AG09319 (cell line): Measurements from ENCODE around the gene HSD3B7.
"Not testable (repeated sequence)": the region's sequence is repeated elsewhere in the genome, so short reads cannot be mapped to it uniquely, and the experiment has no call there.

Source experiments
- DNase-seq: peaks from one replicate; pipeline ENCODE4 v3.0.0-alpha.2; 2010; ENCODE audit warnings: low read depth; ENCODE audit errors: extremely low read depth
- TF ChIP-seq, protein P1 (sequence below): IDR thresholded peaks from 2 replicates; pipeline ENCODE4 v1.5.1; 2011; ENCODE audit warnings: low read depth, mild to moderate bottlenecking, inconsistent platforms, low read length, moderate library complexity

HSD3B7 gene

DNA sequence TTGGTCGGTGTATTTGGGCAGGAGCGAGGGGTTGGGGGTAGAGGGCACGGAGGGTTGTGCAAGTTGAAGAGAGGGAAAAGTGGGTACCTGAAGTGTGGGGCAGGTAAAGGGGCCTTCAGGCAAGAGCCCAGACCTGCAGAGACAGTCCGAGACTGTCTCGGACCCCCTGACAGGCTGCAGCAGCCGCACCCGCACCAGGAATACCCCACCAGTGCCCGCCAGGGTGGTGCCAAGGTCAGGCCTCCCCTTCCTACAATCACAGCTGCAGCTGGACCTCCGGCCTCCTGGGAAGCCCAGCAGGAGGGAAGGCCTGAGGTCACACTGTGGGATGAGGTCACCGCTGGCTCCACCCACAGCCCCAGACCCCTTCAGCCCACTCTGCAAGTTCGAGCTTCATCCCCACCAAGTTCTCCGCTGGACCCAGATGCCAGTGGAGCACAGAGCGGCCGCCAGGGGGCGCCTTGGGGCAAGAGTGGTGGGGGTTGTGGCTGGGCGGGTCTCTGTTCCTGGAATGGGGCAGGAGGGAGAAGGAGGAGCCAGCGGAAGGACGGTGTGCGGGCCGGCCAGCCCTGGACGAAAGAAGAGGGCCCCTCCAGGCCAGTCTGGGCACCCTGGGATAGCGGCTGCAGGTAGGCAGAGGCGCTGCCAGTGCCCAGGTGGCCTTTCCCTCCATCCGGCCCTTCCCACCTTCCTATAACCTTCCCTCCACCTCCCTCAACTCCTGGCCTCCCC, at the start of gene HSD3B7:
Gene HSD3B7, plus strand, starts transcription at position 539 of the 732 bp plus-strand sequence. CDS start 452 bp downstream, outside the sequence.
- TF ChIP-seq, protein P1, sequence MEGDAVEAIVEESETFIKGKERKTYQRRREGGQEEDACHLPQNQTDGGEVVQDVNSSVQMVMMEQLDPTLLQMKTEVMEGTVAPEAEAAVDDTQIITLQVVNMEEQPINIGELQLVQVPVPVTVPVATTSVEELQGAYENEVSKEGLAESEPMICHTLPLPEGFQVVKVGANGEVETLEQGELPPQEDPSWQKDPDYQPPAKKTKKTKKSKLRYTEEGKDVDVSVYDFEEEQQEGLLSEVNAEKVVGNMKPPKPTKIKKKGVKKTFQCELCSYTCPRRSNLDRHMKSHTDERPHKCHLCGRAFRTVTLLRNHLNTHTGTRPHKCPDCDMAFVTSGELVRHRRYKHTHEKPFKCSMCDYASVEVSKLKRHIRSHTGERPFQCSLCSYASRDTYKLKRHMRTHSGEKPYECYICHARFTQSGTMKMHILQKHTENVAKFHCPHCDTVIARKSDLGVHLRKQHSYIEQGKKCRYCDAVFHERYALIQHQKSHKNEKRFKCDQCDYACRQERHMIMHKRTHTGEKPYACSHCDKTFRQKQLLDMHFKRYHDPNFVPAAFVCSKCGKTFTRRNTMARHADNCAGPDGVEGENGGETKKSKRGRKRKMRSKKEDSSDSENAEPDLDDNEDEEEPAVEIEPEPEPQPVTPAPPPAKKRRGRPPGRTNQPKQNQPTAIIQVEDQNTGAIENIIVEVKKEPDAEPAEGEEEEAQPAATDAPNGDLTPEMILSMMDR, result peak; percentile 95
- peak; percentile 41 for DNase-seq

DNA sequence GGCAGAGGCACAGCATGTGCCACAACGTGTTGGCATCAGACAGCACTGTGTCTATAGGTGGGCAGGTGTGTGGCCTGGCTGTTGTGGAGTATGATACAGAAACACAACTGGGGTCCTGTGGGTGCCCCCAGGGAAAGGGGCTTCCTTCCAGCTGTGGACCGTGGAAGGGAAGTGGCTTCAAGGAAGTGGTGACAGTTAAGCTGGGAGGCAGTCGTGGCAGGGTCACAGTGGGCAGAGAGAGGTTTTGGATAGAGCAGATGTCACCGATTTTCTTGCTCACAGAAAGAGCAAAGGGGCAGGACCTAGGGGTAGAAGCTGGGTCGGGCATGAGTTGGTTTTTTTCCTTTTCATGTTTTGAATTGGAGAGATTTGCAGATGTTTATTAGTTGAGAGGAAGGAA, 47.3 kb upstream of the HSD3B7 start:
- TF ChIP-seq, protein P1, result no peak
- DNase-seq, result no peak

DNA sequence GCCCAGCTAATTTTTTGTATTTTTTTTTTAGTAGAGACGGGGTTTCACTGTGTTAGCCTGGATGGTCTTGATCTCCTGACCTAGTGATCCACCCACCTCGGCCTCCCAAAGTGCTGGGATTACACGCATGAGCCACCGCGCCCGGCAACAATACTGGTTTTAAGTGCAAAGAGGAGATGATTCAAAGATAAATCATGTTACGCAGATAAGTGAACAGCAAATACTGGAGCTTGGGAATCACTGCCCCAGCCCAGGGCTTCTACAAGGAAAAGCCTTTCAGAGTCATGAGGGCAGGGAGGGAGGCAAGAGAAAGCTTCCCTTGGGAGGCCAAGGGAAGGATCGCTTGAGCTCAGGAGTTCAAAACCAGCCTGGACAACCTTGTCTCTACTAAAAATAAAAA, 45.4 kb upstream of the HSD3B7 start:
- not testable (repeated sequence) for DNase-seq

DNA sequence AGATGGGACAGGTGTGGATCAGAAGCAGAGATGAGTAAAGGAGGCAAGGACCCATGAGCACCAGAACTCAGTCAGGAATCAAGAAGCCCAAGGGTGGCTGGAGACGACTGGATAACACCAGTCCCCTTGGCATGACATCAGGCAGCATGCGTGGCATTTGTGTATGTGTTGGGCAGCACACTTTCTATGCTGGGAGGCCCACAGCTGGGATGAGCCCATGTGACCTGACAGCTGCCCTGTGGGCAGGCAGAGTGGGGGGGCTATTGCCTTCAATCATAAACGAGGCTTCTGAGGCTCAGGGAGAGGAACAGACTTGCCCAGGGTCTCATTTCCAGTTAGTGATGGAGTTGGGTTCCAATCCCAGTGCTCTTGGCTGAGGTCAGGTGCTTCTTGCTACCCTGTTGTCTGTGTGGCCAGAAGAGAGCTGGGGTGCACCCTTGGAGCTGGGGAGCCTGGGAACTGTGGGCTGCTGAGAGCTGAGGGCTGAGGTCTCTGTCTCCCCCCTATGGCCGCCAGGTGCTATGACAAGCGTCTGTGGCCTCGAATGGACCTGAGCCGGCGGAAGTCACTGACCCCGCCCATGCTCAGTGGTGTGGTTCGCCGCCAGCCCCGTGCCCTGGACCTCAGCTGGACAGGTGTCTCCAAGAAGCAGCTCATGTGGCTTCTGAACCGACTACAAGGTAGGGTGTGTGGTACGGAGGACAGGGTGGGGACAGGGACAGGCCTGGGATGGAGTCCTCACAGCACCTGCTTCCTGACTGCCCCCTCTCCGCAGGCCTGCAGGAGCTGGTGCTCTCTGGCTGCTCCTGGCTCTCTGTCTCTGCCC, 43.2 kb upstream of the HSD3B7 start:
- TF ChIP-seq, protein P1, result peak; percentile 89
- DNase-seq, result no peak

DNA sequence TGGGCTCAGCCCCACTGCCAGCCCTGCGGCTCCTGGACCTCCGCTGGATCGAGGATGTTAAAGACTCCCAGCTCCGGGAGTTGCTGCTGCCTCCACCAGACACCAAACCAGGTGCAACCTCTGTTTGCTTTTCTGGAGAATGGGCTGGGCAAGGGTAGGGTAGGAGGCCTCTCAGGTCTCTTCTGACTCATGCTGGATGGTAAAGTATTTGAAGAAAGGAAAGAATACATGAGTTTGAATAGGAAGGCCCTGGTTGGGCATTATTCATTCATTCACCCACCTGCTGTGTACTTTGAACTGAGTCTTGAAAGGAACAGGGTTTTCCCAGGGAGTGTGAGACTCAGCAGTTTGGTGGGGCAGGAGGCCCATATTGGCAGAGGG, 42.6 kb upstream of the HSD3B7 start:
- TF ChIP-seq, protein P1, result no peak
- no peak for DNase-seq

DNA sequence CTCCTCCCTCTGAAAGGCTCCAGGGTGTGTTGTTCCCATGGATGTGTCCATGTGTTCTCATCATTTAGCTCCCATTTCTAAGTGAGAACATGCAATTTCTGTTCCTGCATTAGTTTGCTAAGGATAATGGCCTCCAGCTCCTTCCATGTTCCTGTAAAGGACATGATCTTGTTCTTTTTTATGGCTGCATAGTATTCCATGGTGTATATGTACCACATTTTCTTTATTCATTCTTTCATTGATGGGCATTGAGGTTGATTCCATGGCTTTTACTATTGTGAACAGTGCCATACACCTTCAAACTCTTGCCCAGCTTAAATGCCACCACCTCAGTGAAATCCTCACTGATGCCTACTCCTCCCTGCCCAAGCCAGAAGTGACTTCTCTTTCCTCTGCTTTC, 40.7 kb upstream of the HSD3B7 start:
- TF ChIP-seq, protein P1, result no peak

DNA sequence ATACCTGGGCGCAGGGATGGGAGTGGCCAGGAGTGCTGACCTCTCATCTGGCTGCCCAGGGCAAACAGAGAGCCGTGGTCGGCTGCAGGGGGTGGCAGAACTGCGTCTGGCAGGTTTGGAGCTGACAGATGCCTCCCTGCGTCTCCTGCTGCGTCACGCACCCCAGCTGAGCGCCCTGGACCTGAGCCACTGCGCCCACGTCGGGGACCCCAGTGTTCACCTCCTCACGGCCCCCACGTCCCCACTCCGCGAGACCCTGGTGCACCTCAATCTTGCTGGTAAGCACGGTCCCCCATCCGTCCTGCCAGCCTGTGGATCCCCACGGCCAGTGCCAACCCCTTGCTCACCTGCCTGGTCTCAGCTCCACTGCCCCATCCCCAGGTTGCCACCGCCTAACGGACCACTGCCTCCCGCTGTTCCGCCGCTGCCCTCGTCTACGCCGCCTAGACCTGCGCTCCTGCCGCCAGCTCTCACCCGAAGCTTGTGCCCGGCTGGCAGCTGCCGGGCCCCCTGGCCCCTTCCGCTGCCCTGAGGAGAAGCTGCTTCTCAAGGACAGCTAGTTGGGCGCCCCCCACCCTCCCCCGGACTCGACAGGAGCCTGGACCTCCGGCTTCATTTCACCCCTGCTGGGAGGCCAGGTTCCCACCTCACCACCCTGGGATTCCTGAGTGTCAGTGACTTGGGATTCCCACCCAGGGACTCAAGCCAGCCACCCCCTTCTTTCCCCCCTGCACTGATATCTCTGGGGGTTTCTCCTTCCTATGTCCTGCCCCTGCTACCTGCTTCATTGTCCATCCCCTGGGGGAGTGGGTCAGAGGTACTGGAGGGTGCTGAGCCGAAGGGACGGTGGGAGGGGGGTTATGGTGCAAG, 38.1 kb upstream of the HSD3B7 start:
- DNase-seq, result no peak
- TF ChIP-seq, protein P1, result no peak

More for the DNA sequence above, 40.7 kb upstream of the HSD3B7 start:
- no peak for DNase-seq
